PC-3 (cell line): ENCODE measurements around the gene NFATC2. TPM values are rescaled to one million over a fixed set of nuclear protein-coding genes. Genes with fewer than 3 reads are reported as not detected.

ENCODE experiments used
- ATAC-seq: fragments of 200-7000 bp; cut with Tn5 transposase; 2 replicates; pipeline ENCODE4 v1.9.1; 2020; ENCODE audit warnings: mild to moderate bottlenecking, moderate library complexity
- BruUV-seq: library from RNA; stranded (reverse); fragments of 400-500 nt; replicated peaks from 2 replicates; lab custom pipeline; 2021; lab: Mats Ljungman, UMichigan
- CTCF ChIA-PET: fragments of 300-600 bp; sonication (Branson Sonifier 250); formaldehyde crosslinking; loops from one replicate; lab custom pipeline; 2022; ENCODE audit warnings: antibody characterized with exemption; lab: Charles Lee
- POLR2A ChIA-PET: fragments of 300-600 bp; sonication (Branson Sonifier 250); formaldehyde crosslinking; loops from one replicate; lab custom pipeline; 2022; ENCODE audit warnings: antibody characterized with exemption; ENCODE audit not compliant: unreplicated experiment; lab: Charles Lee
- DNase-seq: peaks from one replicate; pipeline ENCODE4 v3.0.0-alpha.2; 2015
- H2AFZ ChIP-seq: fragments of 300-600 bp; sonication (generic); 2 replicates; pipeline ENCODE4 v1.6.0; 2016; ENCODE audit warnings: antibody characterized with exemption, low read length
- H3F3A ChIP-seq: fragments of 300-600 bp; sonication (generic); one replicate; pipeline ENCODE4 v1.6.0; 2017; ENCODE audit warnings: antibody characterized with exemption, low read length, control low read depth, mild to moderate bottlenecking; ENCODE audit not compliant: unreplicated experiment
- H3K27ac ChIP-seq: fragments of 300-600 bp; sonication (generic); 2 replicates; pipeline ENCODE4 v1.5.1; 2016; ENCODE audit warnings: mild to moderate bottlenecking, low read length
- H3K27me3 ChIP-seq: fragments of 300-600 bp; sonication (generic); 2 replicates; pipeline ENCODE4 v1.6.1; 2016; ENCODE audit warnings: low read length, mixed read lengths
- H3K36me3 ChIP-seq: fragments of 300-600 bp; sonication (generic); 2 replicates; pipeline ENCODE4 v1.6.1; 2016; ENCODE audit warnings: low read depth, mixed run types, low read length, mixed read lengths
- H3K4me1 ChIP-seq: fragments of 300-600 bp; sonication (generic); 2 replicates; pipeline ENCODE4 v1.5.1; 2016; ENCODE audit warnings: low read length; ENCODE audit not compliant: insufficient read depth
- H3K4me2 ChIP-seq: fragments of 300-600 bp; sonication (generic); 2 replicates; pipeline ENCODE4 v1.6.0; 2016; ENCODE audit warnings: low read length
- H3K4me3 ChIP-seq: fragments of 300-600 bp; sonication (generic); 2 replicates; pipeline ENCODE4 v1.5.1; 2016; ENCODE audit warnings: mild to moderate bottlenecking, low read length, mixed read lengths
- H3K79me2 ChIP-seq: fragments of 300-600 bp; sonication (generic); 2 replicates; pipeline ENCODE4 v1.6.1; 2017; ENCODE audit warnings: low read length, mixed read lengths
- H3K9ac ChIP-seq: fragments of 300-600 bp; sonication (generic); 2 replicates; pipeline ENCODE4 v1.6.0; 2016; ENCODE audit warnings: mild to moderate bottlenecking, low read length
- H3K9me2 ChIP-seq: fragments of 300-600 bp; sonication (generic); replicated peaks from 2 replicates; pipeline ENCODE4 v1.6.1; 2016; ENCODE audit warnings: mixed run types, low read length, mixed read lengths
- H3K9me3 ChIP-seq: fragments of 300-600 bp; sonication (generic); 2 replicates; pipeline ENCODE4 v1.6.1; 2016; ENCODE audit warnings: low read length, mixed read lengths
- H4K20me1 ChIP-seq: fragments of 300-600 bp; sonication (generic); 2 replicates; pipeline ENCODE4 v1.6.1; 2016; ENCODE audit warnings: low read length, mixed read lengths
- CTCF ChIP-seq: fragments of 300-600 bp; sonication (generic); conservative IDR thresholded peaks from 2 replicates; pipeline ENCODE4 v1.5.1; 2017; ENCODE audit warnings: antibody characterized with exemption, low read depth, mild to moderate bottlenecking, low read length
- EZH2 ChIP-seq: fragments of 300-600 bp; sonication (generic); IDR thresholded peaks from one replicate; pipeline ENCODE4 v1.6.1; 2017; ENCODE audit warnings: antibody characterized with exemption, mild to moderate bottlenecking, low read length; ENCODE audit not compliant: unreplicated experiment
- EZH2phosphoT487 ChIP-seq: fragments of 300-600 bp; sonication (generic); IDR thresholded peaks from 2 replicates; pipeline ENCODE4 v1.6.1; 2018; ENCODE audit warnings: mild to moderate bottlenecking, antibody characterized with exemption, low read length, borderline replicate concordance
- intact Hi-C: fragments of 100-400 bp; cut with micrococcal nuclease; formaldehyde crosslinking; loops from 2 replicates; pipeline ENCODE4 v1.9.0; 2023
- total RNA-seq: library from RNA; depleted of rRNA; stranded (reverse); fragments of >200 nt; gene quantifications from 2 replicates; pipeline ENCODE4 v1.2.3, GENCODE V29; 2014

NFATC2 gene
- total RNA-seq, 1 experiment from 2014 or later = 12.9 TPM

- intact Hi-C loops = no loop called here
- Histone ChIP-seq H3K9me3 (no peaks in the 10 kb centered on the region), H3K9me2 (no peaks in the 10 kb centered on the region), H4K20me1 (no peaks in the 10 kb centered on the region), H3K4me2 (no peak overlapping the region), H3K27me3 (no peaks in the 10 kb centered on the region), H2AFZ (no peak overlapping the region), H3K79me2 (no peaks in the 10 kb centered on the region), H3K27ac (no peak overlapping the region), H3K4me1 (peaks cover 9% of the 10 kb centered on the region; the same call in 1 of the 2 replicates), H3K4me3 (no peak overlapping the region), H3K9ac (no peak overlapping the region), H3F3A (no peaks in the 10 kb centered on the region), H3K36me3 (no peaks in the 10 kb centered on the region)
- no peak for DNase-seq
- TF ChIP-seq CTCF (no peak), EZH2 (no peak), EZH2phosphoT487 (no peak)
- CTCF ChIA-PET = no interaction called here
- POLR2A ChIA-PET = no interaction called here
- no TSS peak for BruUV-seq
- ATAC-seq = no peak
Observed at GRCh38 chr20:51375561-51375960, 167.0 kb downstream of the NFATC2 start.

- no peaks in the 10 kb centered on the region for H4K20me1 ChIP-seq
- no peak overlapping the region for H3K4me2 ChIP-seq
- H3K27ac ChIP-seq = no peak overlapping the region
- H2AFZ ChIP-seq = no peak overlapping the region
- H3K4me1 ChIP-seq = peaks cover 9% of the 10 kb centered on the region; the same call in 1 of the 2 replicates
- BruUV-seq = no TSS peak
- H3K27me3 ChIP-seq = no peaks in the 10 kb centered on the region
- DNase-seq = no peak
- TF ChIP-seq EZH2phosphoT487 (no peak), CTCF (no peak), EZH2 (no peak)
- H3F3A ChIP-seq = no peaks in the 10 kb centered on the region
- H3K9me2 ChIP-seq = no peaks in the 10 kb centered on the region
- intact Hi-C loops = no loop called here
- no peak for ATAC-seq
- no peaks in the 10 kb centered on the region for H3K36me3 ChIP-seq
- H3K9ac ChIP-seq = no peak overlapping the region
- CTCF ChIA-PET = no interaction called here
- no peaks in the 10 kb centered on the region for H3K9me3 ChIP-seq
- no peaks in the 10 kb centered on the region for H3K79me2 ChIP-seq
- H3K4me3 ChIP-seq = no peak overlapping the region
- POLR2A ChIA-PET = no interaction called here
Observed at GRCh38 chr20:51374961-51375360, 167.6 kb downstream of the NFATC2 start.

DNA sequence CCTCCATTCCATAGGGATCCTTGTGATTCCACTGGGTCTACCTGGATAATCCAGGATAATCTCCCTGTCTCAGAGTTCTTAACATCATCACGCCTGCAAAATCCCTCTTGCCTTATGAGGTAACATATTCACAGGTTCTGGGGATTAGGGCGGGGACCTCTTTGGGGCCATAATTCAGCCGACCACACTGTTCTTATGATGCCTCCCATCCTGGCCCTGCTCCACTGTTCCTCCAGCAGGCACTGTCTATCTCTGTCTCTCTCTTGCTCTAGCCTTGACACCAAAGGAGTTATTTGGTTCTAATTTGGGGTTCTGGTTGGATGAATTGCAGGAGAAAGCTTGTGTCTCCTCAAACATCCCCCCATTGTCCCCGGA, 168.1 kb downstream of the NFATC2 start:
- ChIA-PET POLR2A (no interaction called here), CTCF (no interaction called here)
- intact Hi-C loops = no loop called here
- Histone ChIP-seq H3K9me2 (no peaks in the 10 kb centered on the region), H3F3A (no peaks in the 10 kb centered on the region), H3K27me3 (no peaks in the 10 kb centered on the region), H3K9me3 (no peaks in the 10 kb centered on the region), H2AFZ (no peak overlapping the region), H3K27ac (no peak overlapping the region), H3K4me3 (no peak overlapping the region), H3K9ac (no peak overlapping the region), H3K79me2 (no peaks in the 10 kb centered on the region), H3K4me2 (no peak overlapping the region), H3K36me3 (no peaks in the 10 kb centered on the region), H4K20me1 (no peaks in the 10 kb centered on the region), H3K4me1 (peaks cover 4% of the 10 kb centered on the region; the same call in 1 of the 2 replicates)
- no peak for TF ChIP-seq EZH2phosphoT487
- no peak for TF ChIP-seq CTCF
- no peak for TF ChIP-seq EZH2
- DNase-seq (no peak), ATAC-seq (no peak)
- no TSS peak for BruUV-seq
